Natural killer cell (primary cell): ENCODE results near the gene R3HDM2. TPM values are rescaled to one million over a fixed set of nuclear protein-coding genes. Genes with fewer than 3 reads are reported as not detected.

ENCODE experiments used
- ATAC-seq, 3 donors: fragments of 150-1000 bp in 2 of 3; fragments of 200-7000 bp in 1 of 3; cut with Tn5 transposase; 1 replicate in 1 of 3; 2 replicates in 2 of 3; pipeline ENCODE4 v1.10.0; 2021; ENCODE audit warnings: mild to moderate bottlenecking in 2 of 3, moderate library complexity in 2 of 3
- DNase-seq, 2 donors: peaks; one replicate each; pipeline versions ENCODE4 v3.0.0 to v3.0.0-alpha.2; 2013 to 2021; ENCODE audit warnings: mixed read lengths in 1 of 2
- H3K27ac ChIP-seq: one replicate; pipeline ENCODE4 v1.5.1; 2013; ENCODE audit warnings: mild to moderate bottlenecking, low read length
- H3K27me3 ChIP-seq: one replicate; pipeline ENCODE4 v1.6.1; 2013; ENCODE audit warnings: low read length; ENCODE audit not compliant: control insufficient read depth, insufficient read depth
- H3K36me3 ChIP-seq: one replicate; pipeline ENCODE4 v1.6.1; 2013; ENCODE audit warnings: low read length; ENCODE audit not compliant: control insufficient read depth, insufficient read depth
- H3K4me1 ChIP-seq: one replicate; pipeline ENCODE4 v1.6.1; 2013; ENCODE audit warnings: low read length; ENCODE audit not compliant: control insufficient read depth, insufficient read depth
- H3K4me3 ChIP-seq: one replicate; pipeline ENCODE4 v1.5.1; 2013; ENCODE audit warnings: low read length
- H3K9me3 ChIP-seq: one replicate; pipeline ENCODE4 v1.6.1; 2013; ENCODE audit warnings: low read length; ENCODE audit not compliant: control insufficient read depth, insufficient read depth
- H3K27ac Mint-ChIP-seq, 2 donors: one replicate each; pipeline ENCODE4 v1.8.0; 2022; ENCODE audit warnings: mild to moderate bottlenecking in 2 of 2, mixed read lengths in 2 of 2, moderate library complexity in 1 of 2
- H3K27me3 Mint-ChIP-seq, 2 donors: one replicate each; pipeline ENCODE4 v1.8.0; 2022; ENCODE audit warnings: low read depth in 2 of 2, mixed read lengths in 2 of 2
- H3K36me3 Mint-ChIP-seq: one replicate; pipeline ENCODE4 v1.8.0; 2022; ENCODE audit warnings: mixed read lengths
- H3K4me1 Mint-ChIP-seq, 2 donors: one replicate each; pipeline ENCODE4 v1.8.0; 2022; ENCODE audit warnings: mixed read lengths in 2 of 2
- H3K4me3 Mint-ChIP-seq: one replicate; pipeline ENCODE4 v1.8.0; 2022; ENCODE audit warnings: mild to moderate bottlenecking, moderate library complexity, mixed read lengths
- H3K9me3 Mint-ChIP-seq, 2 donors: one replicate each; pipeline ENCODE4 v1.8.0; 2022; ENCODE audit warnings: mixed read lengths in 2 of 2
- CTCF ChIP-seq: fragments of 200-600 bp; IDR thresholded peaks from one replicate; pipeline ENCODE4 v1.8.0; 2022; ENCODE audit warnings: antibody characterized with exemption
- WGBS: methylation state at CpG from one replicate; pipeline ENCODE4 v1.1.7; 2013; ENCODE audit warnings: missing lambda C conversion rate; ENCODE audit not compliant: insufficient coverage; 5-methylcytosine and 5-hydroxymethylcytosine counted together
- intact Hi-C: fragments of 100-400 bp; cut with micrococcal nuclease; formaldehyde crosslinking; loops from one replicate; pipeline ENCODE4 v1.14.2; 2022
- total RNA-seq, 4 donors: library from RNA; stranded (reverse); fragments of 120-200 nt in 1 of 4; gene quantifications; one replicate each; pipeline versions ENCODE4 v1.2.3 to v1.2.4, GENCODE V29; 2013 to 2022

The R3HDM2 gene
- total RNA-seq, 3 donors from 2014 or later (not counting 1 experiment from before 2014, with no cell fraction given) = 110 to 124 (median 123) TPM

GRCh38 chr12:57258977-57259970, 171.6 kb downstream of the R3HDM2 start:
- H3K27me3 ChIP-seq = no peaks in the 10 kb centered on the region
- no peak overlapping the region for H3K4me3 ChIP-seq
- ATAC-seq (no peak), DNase-seq (no peak)
- no peak overlapping the region for H3K27ac ChIP-seq
- H3K36me3 ChIP-seq = peaks cover 66% of the 10 kb centered on the region
- Mint-ChIP-seq H3K27me3 (no peaks in the 10 kb centered on the region), H3K9me3 (no peaks in the 10 kb centered on the region), H3K4me1 (peaks cover 4% of the 10 kb centered on the region in 2 donors), H3K4me3 (no peak overlapping the region), H3K27ac (no peak overlapping the region), H3K36me3 (no peaks in the 10 kb centered on the region)
- intact Hi-C loops = no loop called here
- 81% methylated on average over 6 of the region's 6 CpGs for WGBS
- no peaks in the 10 kb centered on the region for H3K9me3 ChIP-seq
- TF ChIP-seq CTCF = no peak
- peaks cover 6% of the 10 kb centered on the region for H3K4me1 ChIP-seq

- ATAC-seq = no peak
- Mint-ChIP-seq H3K27me3 (no peaks in the 10 kb centered on the region), H3K36me3 (no peaks in the 10 kb centered on the region), H3K4me1 (no peaks in the 10 kb centered on the region), H3K27ac (no peak overlapping the region), H3K9me3 (no peaks in the 10 kb centered on the region), H3K4me3 (no peak overlapping the region)
- Histone ChIP-seq H3K36me3 (peaks cover 50% of the 10 kb centered on the region), H3K27ac (no peak overlapping the region), H3K4me3 (no peak overlapping the region), H3K4me1 (no peaks in the 10 kb centered on the region), H3K27me3 (no peaks in the 10 kb centered on the region), H3K9me3 (no peaks in the 10 kb centered on the region)
- DNase-seq = no peak
- intact Hi-C loops = no loop called here
- TF ChIP-seq CTCF = no peak
- 92% methylated on average over 6 of the region's 6 CpGs for WGBS
Observed at GRCh38 chr12:57255916-57256315, 174.9 kb downstream of the R3HDM2 start.

- H3K27ac Mint-ChIP-seq = no peak overlapping the region
- DNase-seq (no peak), ATAC-seq (no peak)
- H3K4me3 Mint-ChIP-seq = no peak overlapping the region
- Histone ChIP-seq H3K27ac (no peak overlapping the region), H3K27me3 (no peaks in the 10 kb centered on the region), H3K4me1 (no peaks in the 10 kb centered on the region), H3K9me3 (no peaks in the 10 kb centered on the region), H3K4me3 (no peak overlapping the region), H3K36me3 (peaks cover 42% of the 10 kb centered on the region)
- 98% methylated on average over 14 of the region's 14 CpGs for WGBS
- no peaks in the 10 kb centered on the region for H3K36me3 Mint-ChIP-seq
- H3K9me3 Mint-ChIP-seq = no peaks in the 10 kb centered on the region
- no peaks in the 10 kb centered on the region for H3K27me3 Mint-ChIP-seq
- H3K4me1 Mint-ChIP-seq = no peaks in the 10 kb centered on the region
- TF ChIP-seq CTCF = no peak
- intact Hi-C loops = no loop called here
Observed at GRCh38 chr12:57254506-57255280, 176.2 kb downstream of the R3HDM2 start.
